DOHH2 (cell line): ENCODE data around the gene TRAP1.

Source experiments
- EZH2phosphoT487 ChIP-seq: fragments of 200-600 bp; sonication (generic); IDR thresholded peaks from 2 replicates; pipeline ENCODE4 v1.6.1; 2017; ENCODE audit warnings: borderline replicate concordance, mild to moderate bottlenecking, antibody characterized with exemption, low read length, moderate library complexity, mixed read lengths
- TF ChIP-seq, protein P1 (sequence below): fragments of 200-600 bp; sonication (generic); IDR thresholded peaks from one replicate; pipeline ENCODE4 v1.5.1; 2014; ENCODE audit warnings: antibody characterized with exemption, mild to moderate bottlenecking, low read depth, low read length; ENCODE audit not compliant: poor library complexity, severe bottlenecking

- TF ChIP-seq, protein P1, sequence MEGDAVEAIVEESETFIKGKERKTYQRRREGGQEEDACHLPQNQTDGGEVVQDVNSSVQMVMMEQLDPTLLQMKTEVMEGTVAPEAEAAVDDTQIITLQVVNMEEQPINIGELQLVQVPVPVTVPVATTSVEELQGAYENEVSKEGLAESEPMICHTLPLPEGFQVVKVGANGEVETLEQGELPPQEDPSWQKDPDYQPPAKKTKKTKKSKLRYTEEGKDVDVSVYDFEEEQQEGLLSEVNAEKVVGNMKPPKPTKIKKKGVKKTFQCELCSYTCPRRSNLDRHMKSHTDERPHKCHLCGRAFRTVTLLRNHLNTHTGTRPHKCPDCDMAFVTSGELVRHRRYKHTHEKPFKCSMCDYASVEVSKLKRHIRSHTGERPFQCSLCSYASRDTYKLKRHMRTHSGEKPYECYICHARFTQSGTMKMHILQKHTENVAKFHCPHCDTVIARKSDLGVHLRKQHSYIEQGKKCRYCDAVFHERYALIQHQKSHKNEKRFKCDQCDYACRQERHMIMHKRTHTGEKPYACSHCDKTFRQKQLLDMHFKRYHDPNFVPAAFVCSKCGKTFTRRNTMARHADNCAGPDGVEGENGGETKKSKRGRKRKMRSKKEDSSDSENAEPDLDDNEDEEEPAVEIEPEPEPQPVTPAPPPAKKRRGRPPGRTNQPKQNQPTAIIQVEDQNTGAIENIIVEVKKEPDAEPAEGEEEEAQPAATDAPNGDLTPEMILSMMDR = no peak
- TF ChIP-seq EZH2phosphoT487 = no peak
Observed at GRCh38 chr16:3650631-3651265, 66.6 kb downstream of the TRAP1 start.
